HT-29 (cell line): ENCODE data around the gene ZNF526. TPM values are rescaled to one million over a fixed set of nuclear protein-coding genes. Genes with fewer than 3 reads are reported as not detected.

Experiments
- DNase-seq: peaks from one replicate; pipeline ENCODE4 v3.0.0-alpha.2; 2015; ENCODE audit warnings: low spot score
- total RNA-seq: library from RNA; depleted of rRNA; stranded (reverse); fragments of >200 nt; shearing (Covaris generic); gene quantifications from 2 replicates; pipeline ENCODE4 v1.2.3, GENCODE V29; 2014

The ZNF526 gene
- total RNA-seq, 1 experiment from 2014 or later: 15.9 TPM

DNA sequence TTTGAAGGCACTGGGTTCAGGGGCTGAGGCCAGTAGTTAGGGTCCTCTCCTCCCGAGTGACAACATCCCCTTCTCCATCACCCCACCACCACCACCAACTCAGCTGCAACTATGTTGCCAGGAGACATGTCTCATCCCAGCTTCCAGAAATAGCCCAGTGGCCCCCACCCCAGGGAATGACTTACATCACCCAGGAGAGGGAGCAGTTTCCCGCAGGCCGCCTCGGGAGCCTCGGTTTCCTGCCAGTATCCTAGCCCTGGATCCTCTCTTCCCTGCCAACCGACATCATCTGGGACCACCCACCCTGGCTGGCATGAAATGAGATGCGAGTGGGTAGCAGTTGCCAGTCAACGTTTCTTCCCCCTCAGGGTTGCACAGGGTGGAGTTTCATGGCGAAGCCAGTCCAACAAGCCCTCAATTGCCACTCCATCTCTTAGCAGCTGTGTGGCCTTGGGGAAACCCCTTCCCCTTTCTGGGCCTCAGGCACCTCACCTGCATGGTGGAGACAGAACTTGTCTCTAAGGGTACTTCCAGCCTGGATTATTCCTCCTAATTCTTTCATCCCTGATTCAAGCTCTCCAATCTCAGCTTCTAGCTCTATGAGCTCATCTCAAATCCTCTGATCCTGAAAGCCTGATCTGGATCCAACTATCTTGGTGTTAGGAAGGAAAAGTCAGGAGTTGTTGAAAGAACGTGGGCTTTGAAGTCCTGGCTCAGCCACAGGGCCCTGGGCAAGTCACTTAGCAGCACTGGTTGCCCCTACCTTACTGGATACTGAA, 26.2 kb downstream of the ZNF526 start:
- peak; percentile 84 for DNase-seq

DNA sequence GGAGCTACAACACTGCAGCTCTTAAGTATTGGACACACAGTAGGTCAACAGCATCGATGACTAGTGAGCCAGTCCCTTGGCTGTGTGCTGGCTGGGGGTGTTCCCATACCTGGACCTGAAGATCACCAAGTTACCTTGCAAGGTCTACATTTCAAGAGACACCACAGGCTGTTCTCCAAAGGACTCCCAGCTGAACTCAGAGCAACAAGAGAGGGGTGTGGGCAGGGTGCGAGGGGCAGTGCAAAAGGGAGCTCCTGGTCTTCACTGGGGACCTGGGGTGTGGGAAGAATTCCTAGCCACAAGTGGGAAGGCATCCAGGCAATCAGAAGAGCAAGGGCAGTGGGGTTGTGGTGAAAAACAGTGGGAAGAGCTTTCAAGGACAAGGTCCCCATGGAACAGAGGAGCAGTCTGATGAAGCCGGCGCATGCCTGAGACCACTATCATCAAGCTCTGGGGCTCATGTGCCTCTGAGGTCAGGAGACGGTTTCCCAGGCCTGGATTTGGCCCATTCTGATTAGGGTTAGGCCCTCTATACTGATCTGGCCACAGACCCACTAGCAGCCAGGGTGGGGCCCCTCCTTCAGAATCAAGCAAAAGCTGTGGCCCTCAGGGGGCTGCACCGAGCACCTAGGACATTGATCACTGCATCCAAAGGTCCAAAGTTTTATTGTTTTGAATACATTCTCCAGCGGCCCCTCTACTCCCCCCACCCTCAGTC, 27.0 kb downstream of the ZNF526 start:
- DNase-seq: no peak

DNA sequence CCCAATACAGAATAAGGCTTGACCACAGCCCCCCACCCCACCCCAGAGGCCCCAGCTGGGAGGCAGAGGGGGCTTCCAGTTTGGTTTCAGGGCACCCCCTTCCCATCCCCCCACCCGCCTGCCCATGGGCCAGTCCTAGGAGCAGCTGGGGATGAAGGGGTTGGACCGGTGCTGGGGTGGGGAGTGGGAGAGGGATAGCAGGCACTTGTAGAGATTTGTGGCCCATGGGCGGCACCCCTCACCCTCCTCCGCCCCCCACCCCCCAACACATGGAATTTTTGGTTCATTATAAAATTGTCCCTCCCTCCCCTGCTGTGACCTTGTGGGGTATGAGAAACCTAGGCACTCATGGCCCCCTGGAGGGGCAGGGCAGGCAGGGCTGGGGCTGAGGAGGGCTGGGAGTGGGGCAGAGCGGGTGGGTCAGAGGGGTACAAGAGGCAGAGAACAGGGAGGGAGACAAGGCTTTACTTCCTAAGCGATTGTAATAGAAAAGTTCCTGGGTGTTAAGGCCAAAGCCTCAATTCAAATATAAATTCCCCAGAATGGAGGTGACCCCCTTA, 27.6 kb downstream of the ZNF526 start:
- DNase-seq: no peak

DNA sequence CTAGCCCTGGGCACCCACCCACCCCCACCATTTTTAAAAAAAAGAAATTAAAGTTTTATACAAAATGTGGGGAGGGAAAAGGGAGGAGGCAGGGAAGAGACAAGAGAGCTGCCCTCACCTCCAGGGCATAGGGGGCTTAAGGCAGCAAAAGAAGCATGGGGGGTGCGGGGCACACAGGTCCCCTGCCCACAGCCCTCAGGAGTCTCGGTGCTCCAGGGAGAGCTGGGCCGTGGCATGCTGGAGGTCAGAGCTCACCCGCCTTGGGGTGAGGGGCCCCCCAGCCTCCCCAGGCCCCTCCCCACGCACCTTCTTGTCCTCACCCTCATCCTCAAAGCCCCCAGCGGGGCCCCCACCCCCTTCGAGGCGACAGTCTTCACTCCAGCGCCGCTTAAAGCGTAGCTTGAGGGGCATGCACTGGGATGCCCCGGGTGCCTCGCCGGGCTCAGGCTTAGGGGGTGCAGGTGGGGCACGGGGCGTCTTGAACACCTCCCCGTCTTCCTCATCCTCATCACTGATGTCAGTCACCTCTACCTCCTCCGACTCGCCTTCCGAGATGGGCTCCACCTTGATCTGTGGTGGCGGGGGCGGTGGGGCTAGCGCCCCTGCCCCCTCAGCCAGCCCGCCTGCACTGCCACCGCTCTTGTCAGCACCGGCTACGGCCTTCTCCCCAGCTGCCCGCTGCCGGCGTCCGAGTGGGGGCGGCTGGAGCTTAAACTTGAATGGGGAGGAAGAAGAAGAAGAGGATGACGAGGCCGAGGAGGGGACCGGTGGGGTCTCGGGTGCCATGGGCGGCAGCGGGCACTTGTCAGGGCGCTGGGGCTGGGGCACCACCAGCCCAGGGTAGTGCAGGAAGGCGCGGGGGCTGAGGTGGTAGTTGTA, 28.4 kb downstream of the ZNF526 start:
- DNase-seq: no peak

DNA sequence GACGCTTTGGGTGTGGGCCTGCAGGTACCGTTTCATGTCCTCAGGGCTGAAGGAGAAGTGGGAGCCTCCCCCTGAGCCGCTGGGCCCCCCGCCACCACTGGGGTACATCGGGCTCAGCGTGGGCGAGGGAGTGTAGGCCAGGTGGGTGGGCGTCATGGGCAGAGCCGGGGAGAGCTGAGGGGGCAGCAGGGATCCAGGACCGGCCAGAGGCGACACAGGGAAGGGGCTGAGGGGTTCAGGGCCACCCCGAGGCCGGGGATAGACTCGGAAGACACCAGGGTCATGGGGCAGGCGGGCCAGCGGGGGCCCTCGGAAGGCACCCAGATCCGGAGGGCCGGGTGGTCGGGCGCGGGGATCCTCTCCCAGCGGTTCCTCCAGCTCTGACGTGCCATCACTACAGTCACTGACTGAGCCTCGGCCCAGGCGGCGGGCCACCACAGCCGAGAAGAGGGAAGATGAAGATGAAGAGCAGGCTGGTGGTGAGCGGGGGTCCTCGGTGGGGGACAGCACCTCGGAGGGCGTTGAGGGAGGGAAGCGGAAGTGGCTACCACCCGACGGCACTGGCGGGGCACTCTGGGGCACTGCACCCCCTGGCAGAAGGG, 29.1 kb downstream of the ZNF526 start:
- no peak for DNase-seq

DNA sequence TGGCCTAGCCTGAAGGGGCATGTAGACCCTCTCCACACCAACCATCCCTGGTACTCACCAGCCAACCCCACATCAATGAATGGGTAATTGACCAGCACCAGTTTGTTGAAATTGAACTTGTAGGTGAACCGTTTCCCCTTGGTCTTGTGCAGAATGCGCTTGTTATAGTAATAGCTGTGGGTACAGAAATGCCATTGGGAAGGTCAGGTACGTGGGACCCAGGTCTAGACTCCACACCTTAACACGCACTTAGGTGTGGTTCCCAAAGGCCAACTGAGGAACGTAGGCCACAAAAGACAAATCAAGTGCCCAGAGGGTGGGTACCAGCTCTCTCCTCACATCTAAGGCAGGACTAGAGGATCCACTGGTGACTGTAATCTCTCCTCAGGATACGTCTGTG, 29.7 kb downstream of the ZNF526 start:
- no peak for DNase-seq

DNA sequence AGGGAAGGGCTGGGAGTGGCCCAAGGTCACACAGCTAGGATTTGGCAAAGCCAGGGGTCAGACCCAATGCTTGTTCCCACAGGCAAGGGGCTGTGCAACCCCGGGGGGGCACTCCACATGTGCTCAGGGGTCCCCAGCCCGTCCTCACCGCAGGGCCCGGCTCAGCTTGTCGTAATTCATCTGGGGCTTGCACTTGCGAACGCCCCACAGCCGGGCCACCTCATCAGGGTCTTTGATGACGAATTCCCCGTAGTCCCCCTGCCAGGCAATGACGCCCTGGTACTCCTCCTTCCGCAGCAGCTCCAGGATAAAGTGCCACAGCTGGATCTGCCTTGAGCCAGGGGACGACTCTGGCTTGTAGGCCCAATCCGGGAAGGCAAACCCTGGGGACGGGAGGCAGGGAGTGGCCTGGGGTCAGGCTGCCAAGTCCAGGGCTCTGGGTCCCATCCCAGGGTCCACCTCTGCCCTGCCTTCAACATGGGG, 30.1 kb downstream of the ZNF526 start:
- DNase-seq: no peak

DNA sequence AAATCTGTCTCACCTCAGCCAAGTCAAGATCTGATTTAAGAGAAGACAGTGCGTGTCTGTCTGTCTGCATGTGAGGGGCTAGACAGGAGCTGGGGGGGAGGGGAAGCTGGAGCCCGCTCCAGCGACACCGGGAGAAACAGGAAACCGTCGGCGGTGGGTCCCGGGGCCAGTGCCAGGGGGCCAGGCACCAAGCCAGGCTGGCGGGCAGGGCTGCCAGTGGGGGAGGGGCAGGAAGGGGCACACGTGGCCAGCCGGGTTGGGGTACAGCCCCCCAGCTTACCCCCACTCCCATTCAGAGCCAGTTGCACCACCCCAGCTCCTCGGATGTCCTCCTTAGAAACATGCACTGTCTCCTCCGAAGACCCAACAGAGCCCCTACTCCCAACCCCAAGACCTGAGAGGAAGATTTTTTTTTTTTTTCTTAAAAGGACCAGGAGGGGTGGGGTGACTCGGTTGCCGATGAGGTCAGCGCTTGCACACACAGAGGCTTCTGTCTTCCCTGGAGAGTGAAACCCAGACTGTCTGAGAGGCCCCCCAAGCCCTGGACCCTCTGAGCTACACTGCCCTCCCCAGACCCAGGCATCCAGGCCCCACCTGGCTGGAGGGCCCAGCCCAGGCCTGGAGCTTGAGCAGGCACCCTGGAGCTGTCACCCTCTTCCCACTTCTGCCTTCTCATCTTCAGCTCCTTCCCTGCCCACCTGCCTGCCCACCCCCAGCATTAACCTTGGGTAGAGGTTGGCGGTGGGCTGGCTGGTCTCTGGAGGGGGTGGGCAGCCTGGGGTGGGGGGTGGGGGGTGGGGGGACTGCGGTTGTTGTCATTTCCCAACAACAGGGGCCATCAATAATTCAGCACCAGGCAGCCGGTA, 30.8 kb downstream of the ZNF526 start:
- DNase-seq: no peak

DNA sequence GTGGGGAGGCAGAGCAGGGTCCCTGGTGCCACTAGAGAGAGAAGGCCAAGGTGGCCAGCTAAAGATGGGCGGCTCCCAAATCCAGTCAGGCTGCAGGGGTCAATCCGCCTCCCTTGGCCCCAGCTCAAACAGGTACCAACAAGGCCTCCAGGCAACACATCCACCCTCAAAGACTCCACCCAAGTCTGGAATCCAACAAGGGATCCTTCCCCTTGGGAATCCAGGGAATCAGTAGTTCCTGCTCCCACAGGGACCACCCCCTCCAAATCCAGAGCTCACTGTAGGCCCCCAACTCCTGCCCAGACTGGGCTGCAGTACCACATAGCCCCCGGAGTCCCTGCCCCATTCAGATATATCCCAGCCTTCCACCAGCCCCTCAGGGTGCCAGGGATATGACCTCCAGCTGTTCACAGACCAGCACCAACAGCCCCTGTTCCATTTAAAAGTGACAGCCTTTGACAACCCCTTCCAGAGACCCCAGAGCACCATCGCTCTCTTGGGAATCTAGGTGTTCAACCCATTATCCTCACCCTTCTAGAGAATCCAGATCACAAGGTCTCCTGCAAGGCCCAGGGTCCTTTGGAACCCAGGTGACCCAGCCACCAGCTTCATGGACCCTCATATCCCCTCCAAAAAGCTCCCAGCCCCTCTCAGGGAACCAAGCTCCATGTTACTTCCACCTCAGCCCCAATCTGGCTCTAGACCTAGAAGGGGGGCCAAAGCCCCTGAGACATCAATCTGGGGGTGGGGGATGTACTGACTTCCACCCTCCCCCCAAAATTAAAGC, 31.7 kb downstream of the ZNF526 start:
- DNase-seq: peak; percentile 77

DNA sequence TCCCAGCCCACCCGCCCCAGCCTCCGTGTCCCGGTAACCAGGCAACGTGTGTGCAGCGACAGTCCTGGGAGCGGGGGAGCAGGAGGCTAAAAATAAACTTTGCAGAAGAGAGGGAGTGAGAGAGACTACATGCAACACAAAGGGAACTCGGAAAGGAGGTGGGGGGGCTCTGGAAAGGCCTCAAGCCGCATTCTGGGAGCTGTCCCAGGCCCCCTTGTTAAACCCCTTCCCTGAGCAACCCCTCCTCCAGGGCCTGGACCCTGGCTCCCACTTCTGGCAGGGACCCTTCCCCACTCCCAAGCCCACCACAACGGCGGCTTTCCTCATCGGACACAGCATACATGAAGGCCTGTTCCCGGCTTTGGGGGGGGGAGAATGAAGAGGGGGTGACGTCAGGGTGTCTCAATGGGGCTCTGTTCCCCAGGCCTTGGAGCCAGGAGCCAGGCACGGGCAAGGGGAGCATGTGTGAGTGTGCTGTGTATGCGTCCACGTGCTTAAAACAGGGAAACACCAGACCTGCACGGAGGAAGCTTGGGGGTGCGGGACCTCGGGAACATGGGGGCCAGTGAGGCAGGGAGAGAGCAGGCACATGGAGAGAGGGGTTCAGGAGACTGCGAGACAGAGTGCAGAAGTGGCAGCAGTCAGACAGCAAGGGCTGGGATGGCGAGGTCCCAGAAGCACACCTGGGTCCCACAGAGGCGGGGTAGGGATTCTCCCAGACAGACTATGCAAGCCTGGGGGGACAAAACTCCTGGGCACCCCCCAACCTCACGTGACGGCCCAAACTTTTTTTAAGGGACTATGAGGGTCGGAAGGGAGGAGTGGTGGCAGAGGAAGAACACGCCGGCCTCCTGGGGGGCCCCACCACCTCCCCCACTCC, 32.5 kb downstream of the ZNF526 start:
- DNase-seq: peak; percentile 58

DNA sequence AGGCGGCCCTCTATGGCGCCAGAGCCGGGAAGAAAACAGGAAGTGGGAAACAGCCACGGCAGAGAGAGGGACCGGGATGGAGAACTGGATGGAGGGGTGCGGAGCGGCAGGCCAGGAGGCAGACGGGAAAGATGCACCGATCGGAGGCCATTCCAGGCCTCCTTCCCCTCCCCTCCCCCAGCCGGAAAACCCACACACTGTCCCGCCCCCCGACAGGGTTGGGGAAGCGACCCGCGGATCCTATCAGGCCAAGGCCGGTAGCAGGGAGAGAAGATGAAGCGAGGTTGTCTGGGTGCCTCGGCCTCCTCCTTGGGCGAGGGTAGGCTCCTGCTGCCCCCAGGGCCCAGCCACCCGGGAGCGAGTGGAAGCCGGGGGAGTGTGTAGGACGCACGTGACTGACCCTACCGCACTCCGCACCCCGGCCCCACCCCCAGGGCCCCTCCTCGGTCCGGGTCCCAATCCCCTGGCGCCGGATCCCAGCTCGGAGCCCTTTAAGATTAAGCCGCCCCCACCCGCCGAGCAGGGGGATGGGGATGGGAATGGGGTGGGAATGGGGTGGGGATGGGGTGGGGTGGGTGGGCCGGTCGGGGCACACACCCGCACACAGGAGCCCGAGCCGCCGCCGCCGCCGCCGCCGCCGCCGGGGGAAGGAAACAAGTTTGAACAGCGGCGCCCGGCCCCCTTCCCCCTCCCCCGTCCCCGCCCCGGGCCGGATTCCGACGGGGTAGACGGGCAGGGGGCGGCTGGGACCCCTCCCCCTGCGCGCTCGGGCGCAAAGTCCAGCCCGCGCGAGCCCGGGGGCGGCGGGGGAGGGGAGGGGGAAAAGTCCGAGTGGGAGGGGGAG, 33.4 kb downstream of the ZNF526 start:
- DNase-seq: peak; percentile 74

DNA sequence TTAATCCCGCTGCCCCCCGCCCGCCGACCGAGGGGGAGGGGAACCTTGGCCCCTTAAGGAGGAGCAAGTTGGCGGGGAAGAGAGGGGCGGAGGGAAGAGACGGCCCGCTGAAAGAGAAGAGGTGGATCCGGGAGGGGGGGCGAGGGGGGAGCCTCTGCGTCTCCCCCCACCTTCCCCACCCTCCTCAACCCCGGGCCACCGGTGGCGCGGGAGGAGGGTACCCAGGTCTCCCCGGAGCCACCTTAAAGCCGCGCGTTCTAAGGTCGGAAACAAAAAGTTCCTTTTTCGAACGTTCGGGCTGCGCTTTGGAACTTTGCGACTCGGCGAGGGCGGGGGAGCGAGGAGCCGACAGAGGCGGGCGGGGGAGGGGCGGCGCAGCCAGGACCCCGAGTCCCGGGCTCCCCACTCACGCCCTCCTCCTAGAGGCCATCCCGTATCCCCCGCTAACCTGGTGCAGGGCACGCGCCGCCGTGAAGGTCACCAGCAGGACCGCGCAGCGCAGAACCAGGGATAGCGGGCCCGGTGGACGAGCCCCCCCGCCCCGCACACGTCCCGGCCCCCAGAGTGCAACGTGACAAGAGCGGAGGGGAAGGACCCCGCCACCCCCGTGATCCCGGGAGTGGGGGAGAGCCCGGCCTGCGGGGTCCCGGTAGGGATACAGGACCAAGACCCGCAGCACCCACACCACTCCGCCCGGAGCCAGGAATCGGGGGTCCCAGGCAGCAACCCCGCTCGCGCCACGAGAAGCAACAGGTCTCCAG, 34.2 kb downstream of the ZNF526 start:
- DNase-seq: peak; percentile 85

DNA sequence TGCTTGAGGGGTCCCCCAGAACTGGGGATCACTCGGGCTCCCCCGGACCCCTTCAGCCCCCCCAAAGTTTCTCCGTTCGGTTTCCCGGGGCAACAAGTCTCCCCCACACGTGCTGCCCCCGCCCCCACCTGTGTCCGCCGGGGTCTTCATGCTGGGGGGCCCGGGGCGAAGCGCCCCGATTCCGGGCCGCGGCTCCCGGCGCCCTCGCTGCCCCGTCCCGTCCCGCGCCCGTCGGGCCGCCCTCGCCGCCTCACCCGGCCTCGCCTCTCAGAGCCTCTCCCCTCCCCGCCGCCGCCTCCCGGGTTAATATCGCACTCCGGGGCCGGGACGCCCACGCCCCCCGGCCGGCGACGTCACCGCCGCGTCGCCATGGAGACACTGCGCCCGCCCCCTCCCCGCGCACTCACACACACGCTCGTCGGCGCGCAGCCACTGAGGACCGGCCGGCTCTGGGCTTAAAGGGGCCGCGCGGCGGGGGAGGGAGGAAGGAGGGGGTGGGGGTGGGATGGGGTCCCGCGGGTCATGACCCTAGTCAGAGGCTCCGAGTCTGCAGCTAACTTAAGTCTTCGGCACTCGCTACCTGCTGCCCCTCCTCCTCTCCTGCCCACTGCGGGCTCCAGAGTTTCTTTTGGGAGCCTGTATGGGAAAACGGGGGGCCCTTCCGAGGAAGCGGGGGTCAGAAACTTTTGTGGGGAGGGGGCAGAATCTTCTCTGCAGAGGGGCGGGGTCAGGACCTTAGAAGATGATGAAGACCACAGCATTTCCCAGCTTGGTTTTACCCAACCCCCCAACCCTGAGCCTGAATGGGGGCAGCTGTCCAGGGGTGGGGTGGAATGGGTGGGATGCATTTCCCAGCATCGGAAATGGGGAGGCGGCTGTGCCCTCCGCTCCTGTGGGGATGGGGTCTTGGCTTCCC, 35.0 kb downstream of the ZNF526 start, which contains the start of gene ERF:
Gene ERF (minus strand): TSS at position 279 of the 916 bp plus-strand sequence. CDS start 129 bp downstream, at position 150.
- DNase-seq: peak; percentile 96

DNA sequence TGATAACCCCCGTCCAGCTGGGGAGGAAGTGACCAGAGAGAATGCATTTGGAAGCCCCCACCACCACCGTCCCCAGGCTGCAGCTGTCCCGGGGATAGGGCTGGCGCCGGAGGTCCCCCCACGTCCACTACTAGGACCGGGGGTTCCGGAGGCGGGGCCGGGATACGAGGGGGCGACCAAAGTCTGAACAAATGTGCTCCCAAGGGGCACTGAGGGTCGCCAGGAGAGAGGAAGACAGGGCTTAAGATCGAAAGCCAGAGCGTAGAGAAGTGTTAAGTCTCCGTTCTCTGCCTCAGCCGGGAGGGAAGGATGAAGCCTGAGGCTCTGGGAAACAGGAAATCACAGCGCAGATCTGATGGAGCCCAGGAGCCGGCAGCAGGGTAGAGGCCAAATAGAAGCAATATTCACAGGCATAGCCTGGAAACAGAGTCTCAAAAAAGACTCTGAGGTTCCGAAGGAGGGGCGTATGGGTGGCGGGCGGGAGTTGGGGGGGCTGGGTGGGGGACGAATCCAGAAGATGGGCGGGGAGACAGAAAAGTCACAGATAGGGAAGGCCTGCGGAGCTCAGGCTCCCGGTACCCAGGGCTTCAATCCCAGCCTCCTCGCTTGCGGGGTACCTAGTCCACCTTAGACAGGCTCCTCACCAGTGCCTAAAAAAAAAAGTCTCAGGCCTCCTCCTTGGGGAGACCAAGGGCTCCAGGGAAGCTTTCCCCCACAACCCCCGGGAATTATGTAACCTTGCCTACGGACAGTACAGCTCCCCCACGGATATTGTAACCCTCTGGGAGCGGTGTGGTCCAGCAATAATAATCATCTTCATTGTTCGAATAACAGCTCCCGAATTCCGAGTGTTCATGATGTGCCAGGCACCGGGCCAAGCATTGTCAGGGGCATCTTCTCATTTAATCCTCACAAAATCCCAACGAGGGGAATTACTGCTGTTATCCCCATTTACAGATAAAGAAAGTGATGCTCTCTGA, 35.9 kb downstream of the ZNF526 start:
- DNase-seq: peak; percentile 73
